Colonic mucosa (tissue), 4 donors: ENCODE measurements around the gene HADH. TPM values are rescaled to one million over a fixed set of nuclear protein-coding genes. Genes with fewer than 3 reads are reported as not detected.
"Not testable (repeated sequence)": the region's sequence is repeated elsewhere in the genome, so short reads cannot be mapped to it uniquely, and the experiment has no call there.

ENCODE experiments used
- DNase-seq: peaks from one replicate; pipeline ENCODE4 v3.0.0-alpha.2; 2020
- H3K27ac ChIP-seq: fragments of 200-600 bp; one replicate; pipeline ENCODE4 v1.8.0; 2021
- H3K27me3 ChIP-seq: fragments of 200-600 bp; one replicate; pipeline ENCODE4 v1.8.0; 2021
- H3K36me3 ChIP-seq: fragments of 200-600 bp; one replicate; pipeline ENCODE4 v1.8.0; 2021
- H3K4me1 ChIP-seq: fragments of 200-600 bp; one replicate; pipeline ENCODE4 v1.8.0; 2021; ENCODE audit warnings: mild to moderate bottlenecking
- H3K4me3 ChIP-seq: fragments of 200-600 bp; one replicate; pipeline ENCODE4 v1.8.0; 2021
- H3K9ac ChIP-seq, 2 donors: one replicate each; pipeline ENCODE4 v1.7.0; 2013; ENCODE audit warnings: control low read depth in 2 of 2, low read depth in 2 of 2, low read length in 2 of 2
- H3K9me3 ChIP-seq: fragments of 200-600 bp; one replicate; pipeline ENCODE4 v1.8.0; 2021
- CTCF ChIP-seq: fragments of 200-600 bp; IDR thresholded peaks from one replicate; pipeline ENCODE4 v1.8.0; 2022; ENCODE audit warnings: antibody characterized with exemption, mild to moderate bottlenecking
- intact Hi-C: fragments of 100-400 bp; cut with DNase I; formaldehyde crosslinking; loops from one replicate; pipeline ENCODE4 v1.14.1; 2022
- total RNA-seq, 2 donors: library from RNA; stranded (reverse); fragmentation: NEBNext Ultra II Directional in 1 of 2; extraction: Animal tissue kit (Norgen Biotek cat#: 25700) in 1 of 2; gene quantifications; one replicate each; pipeline ENCODE4 v1.2.1, GENCODE V29; 2021
- donor health status: healthy.
- donor health status: DM: no; HTN: no; CAD: no.
- donor health status: DM: no; HTN: no; CAD: no.

HADH gene
- total RNA-seq, 2 donors from 2014 or later: 121 to 213 TPM

GRCh38 chr4:107966903-107967302, 22.8 kb upstream of the HADH start:
- Histone ChIP-seq H3K36me3 (no peaks in the 10 kb centered on the region), H3K9me3 (no peaks in the 10 kb centered on the region), H3K4me3 (no peak overlapping the region), H3K9ac (no peak overlapping the region), H3K27ac (no peak overlapping the region), H3K4me1 (no peaks in the 10 kb centered on the region), H3K27me3 (no peaks in the 10 kb centered on the region)
- no peak for TF ChIP-seq CTCF
- DNase-seq: no peak
- intact Hi-C loops: no loop called here

- H3K27ac ChIP-seq, H3K4me3 ChIP-seq, H3K4me1 ChIP-seq, intact Hi-C loops, H3K9ac ChIP-seq, DNase-seq, H3K36me3 ChIP-seq, H3K27me3 ChIP-seq, H3K9me3 ChIP-seq: not testable (repeated sequence)
These were observed 22.2 kb upstream of the HADH start for GRCh38 chr4:107967519-107967918.

GRCh38 chr4:107967921-107968320, 21.8 kb upstream of the HADH start:
- H3K9me3 ChIP-seq, H3K4me1 ChIP-seq, intact Hi-C loops, H3K27me3 ChIP-seq, H3K27ac ChIP-seq, H3K9ac ChIP-seq, DNase-seq, H3K36me3 ChIP-seq, H3K4me3 ChIP-seq: not testable (repeated sequence)

- Histone ChIP-seq H3K27me3 (no peaks in the 10 kb centered on the region), H3K9me3 (no peaks in the 10 kb centered on the region), H3K27ac (no peak overlapping the region), H3K4me1 (no peaks in the 10 kb centered on the region), H3K9ac (no peak overlapping the region), H3K4me3 (no peak overlapping the region), H3K36me3 (no peaks in the 10 kb centered on the region)
- TF ChIP-seq CTCF: no peak
- intact Hi-C loops: no loop called here
- DNase-seq: no peak
These were observed 19.5 kb upstream of the HADH start for GRCh38 chr4:107970063-107970798.

GRCh38 chr4:107972605-107973004, 17.1 kb upstream of the HADH start:
- no peak overlapping the region for H3K9ac ChIP-seq
- intact Hi-C loops: no loop called here
- H3K4me1 ChIP-seq: no peaks in the 10 kb centered on the region
- no peaks in the 10 kb centered on the region for H3K9me3 ChIP-seq
- no peaks in the 10 kb centered on the region for H3K36me3 ChIP-seq
- no peak for TF ChIP-seq CTCF
- H3K4me3 ChIP-seq: no peak overlapping the region
- no peak for DNase-seq
- no peaks in the 10 kb centered on the region for H3K27me3 ChIP-seq
- H3K27ac ChIP-seq: no peak overlapping the region

- H3K4me1 ChIP-seq: no peaks in the 10 kb centered on the region
- no peak overlapping the region for H3K9ac ChIP-seq
- no peak overlapping the region for H3K27ac ChIP-seq
- no peak for DNase-seq
- H3K27me3 ChIP-seq: no peaks in the 10 kb centered on the region
- no peak for TF ChIP-seq CTCF
- intact Hi-C loops: no loop called here
- no peaks in the 10 kb centered on the region for H3K36me3 ChIP-seq
- H3K4me3 ChIP-seq: no peak overlapping the region
- no peaks in the 10 kb centered on the region for H3K9me3 ChIP-seq
These were observed 15.2 kb upstream of the HADH start for GRCh38 chr4:107974523-107974922.
